D341Med (cell line): ENCODE data around the gene TMF1.

Experiments
- DNase-seq: peaks from one replicate; pipeline ENCODE4 v3.0.0; 2012; ENCODE audit warnings: low spot score

TMF1 gene

DNA sequence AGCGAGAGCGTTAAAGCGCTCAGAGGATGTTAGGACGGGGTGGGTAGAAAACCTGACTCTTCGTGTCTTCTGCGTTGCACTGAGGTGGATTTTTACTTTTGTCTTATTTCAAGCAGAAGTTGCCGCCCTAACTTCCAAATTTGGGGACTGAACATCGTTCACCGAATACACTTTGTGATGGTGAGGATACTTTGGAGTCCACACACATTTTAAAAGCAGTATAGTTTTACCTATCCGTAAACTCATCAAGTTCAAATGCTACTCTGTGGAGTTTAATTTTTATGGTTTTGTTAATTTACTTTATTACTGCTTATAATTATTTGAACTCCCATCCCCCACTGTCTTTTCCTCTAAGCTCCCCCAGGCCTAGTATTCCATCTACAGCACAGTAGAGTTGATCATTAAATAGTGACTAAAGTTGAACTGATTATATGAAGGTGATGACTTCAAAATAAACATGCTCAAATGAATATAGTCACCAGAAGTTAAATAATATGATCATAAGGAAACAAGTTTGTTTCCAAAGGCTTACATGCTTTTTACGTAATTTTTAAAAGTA lies 38.0 kb downstream of the TMF1 start:
- DNase-seq, result no peak

GRCh38 chr3:69013253-69014021 lies 38.7 kb downstream of the TMF1 start, which contains the start of gene EOGT:
Gene EOGT (minus strand): TSS chr3:69013684. CDS start chr3:69009846, 3,838 bp downstream.
- DNase-seq, result peak; percentile 94

DNA sequence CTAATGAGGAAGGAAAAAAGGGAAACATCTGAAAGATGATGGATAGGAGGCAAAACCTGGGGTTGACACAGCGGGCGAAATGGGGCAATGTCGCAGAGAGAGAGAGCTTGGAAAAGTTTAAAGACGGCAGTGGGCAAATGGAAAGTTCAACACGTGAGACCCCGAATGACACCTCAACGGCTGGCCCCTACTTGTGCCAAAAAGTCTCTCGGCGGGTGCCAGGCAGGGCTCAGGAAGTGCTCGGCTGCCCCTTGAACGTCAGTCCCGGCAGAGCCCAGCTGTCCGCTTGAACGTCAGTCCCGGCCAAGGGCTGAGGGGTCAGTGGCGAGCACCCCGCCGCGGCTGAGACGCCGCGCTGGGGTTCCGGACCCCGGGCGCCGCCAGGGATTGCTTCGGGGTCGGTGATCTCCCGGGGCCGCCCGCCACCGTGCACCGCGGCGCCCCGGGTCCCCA lies 39.3 kb downstream of the TMF1 start:
- no peak for DNase-seq

GRCh38 chr3:69012100-69012799 lies 39.9 kb downstream of the TMF1 start:
- peak; percentile 62 for DNase-seq

DNA sequence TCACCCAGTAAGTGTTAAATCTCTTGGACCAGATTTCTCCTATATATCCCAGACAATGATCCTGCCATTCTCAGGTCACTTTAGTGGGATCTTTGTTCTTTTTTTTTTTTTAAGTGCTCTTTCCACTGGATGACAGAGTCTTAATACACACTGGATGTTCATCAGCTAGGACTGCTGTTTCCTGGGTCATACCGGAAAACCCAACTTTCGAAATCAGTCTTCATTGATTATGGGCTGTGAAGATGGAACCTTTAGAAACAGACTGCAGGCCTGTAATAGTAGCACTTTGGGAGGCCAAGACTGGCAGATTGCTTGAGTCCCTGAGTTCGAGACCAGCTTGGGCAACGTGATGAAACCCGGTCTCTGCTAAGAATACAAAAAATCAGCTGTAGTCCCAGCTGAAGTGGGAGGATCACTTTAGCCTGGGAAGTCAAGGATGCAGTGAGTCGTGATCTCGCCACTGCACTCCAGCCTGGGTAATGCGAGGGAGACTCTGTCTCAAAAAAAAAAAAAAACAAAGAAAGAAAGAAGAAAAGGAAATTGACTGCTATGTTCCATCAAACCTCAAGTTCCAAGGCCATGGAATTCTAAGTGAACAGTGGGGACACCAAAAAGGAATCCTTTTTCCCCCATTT lies 40.9 kb downstream of the TMF1 start:
- DNase-seq, result no peak

DNA sequence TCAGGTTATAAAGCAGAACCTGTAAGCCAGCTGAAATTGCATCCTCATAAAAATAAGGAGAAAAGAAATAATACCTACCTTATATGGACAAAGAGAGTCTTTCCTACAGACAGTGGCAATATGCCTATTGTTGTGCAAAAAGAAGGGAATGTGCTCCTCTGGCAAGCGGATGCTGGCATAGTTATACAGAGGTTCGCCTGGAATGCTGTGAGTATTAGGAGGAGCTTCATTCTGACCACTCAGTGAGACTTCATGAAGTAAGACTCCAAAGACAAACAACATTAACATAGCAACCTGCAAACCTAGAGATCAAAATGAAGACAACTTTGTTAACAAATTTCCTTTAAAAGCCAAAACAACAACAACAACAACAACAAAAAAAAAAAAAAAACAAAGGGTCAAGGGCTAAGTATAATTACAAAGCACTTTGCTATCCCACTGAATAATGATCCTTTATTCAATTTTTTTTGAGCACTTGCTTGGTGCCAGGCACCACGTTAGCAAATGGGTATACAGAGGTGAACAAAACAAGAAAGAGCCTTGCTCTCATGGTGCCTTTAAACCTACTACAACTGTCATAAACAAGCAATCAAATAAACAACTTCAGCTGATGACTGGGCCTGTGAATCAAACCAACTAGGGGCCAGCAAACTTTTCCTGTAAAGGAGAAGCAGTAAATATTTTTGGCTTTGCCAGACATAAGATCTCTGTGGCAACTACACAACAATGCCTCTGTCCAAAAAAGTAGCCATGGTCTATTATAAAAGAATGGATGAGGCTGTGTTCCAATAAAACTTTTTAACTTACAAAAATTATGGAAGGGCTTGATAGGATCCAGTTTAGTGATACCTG lies 42.3 kb downstream of the TMF1 start:
- DNase-seq, result no peak

GRCh38 chr3:69008980-69009379 lies 43.2 kb downstream of the TMF1 start:
- DNase-seq, result peak; percentile 34

GRCh38 chr3:69005791-69006482 lies 46.2 kb downstream of the TMF1 start:
- DNase-seq, result no peak

DNA sequence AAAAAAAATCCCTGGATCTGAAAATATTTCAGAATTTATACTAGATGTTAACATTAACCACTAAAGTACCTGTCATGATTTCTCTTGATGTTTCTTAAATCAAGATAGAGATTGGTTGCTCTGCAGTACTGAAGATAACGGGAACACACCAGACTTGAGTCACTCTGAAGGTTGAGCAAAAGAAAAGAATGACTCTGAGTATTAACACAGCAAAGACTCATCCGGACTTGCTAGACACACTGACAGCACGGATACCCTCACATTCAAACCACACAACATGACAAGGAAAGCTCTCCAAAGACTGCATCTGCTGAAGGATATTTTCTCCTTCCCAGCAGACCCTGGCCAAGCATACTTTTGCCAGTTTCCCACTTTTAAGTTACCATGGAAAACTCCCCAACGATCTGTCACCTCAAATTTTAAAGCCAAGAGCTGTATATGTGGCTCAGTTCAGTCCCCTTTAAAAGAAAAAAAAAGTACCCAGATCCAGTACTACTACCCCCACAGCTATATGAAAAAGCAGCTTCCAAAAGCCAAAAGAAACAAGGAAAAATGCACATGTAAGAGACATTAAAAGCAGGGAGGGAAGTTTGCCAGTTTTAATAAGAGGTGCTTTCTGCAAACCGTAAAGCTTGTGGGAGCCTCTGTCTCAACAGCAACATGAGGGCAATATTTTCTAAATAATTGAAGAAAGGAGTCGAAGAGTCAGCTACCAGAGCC lies 46.9 kb downstream of the TMF1 start:
- DNase-seq, result no peak

GRCh38 chr3:69004138-69004537 lies 48.0 kb downstream of the TMF1 start:
- DNase-seq, result no peak

GRCh38 chr3:68999605-69000004 lies 52.5 kb downstream of the TMF1 start:
- DNase-seq, result no peak

DNA sequence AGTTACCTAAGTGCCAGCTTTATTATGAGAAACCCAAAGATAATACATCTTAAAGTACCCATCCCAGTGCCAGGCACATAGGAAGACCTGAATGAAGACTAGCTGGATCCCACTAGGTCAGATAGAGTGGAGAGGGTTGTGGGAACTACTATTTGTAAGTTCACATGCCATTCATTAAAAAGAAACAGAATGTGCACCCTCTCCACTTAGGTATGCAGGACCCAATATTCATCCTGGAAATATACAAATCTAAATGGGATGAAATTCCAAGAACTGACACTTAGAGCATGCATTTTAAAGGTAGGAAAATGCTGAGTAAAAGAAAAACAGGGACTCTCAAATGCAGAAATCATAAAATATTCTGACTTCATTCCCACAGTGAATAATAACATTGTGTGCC lies 53.0 kb downstream of the TMF1 start:
- DNase-seq, result no peak

DNA sequence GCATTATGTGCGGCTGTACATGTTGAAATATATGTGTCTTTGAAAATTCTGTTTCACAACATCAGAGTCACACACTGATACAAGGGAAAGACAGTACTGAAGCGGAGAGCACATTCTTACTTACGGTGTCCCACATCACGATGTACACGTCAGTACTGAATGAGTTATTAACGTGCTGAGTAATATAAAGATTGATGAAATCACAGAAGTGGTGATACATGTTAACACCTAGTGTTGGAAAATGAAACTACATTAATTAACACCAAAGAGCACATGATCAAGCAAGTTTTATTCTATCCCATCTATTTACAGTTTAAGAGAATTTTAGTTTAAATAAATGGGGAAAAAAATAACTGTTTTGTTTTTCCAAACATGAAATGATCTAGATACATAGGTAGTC lies 54.2 kb downstream of the TMF1 start:
- no peak for DNase-seq

DNA sequence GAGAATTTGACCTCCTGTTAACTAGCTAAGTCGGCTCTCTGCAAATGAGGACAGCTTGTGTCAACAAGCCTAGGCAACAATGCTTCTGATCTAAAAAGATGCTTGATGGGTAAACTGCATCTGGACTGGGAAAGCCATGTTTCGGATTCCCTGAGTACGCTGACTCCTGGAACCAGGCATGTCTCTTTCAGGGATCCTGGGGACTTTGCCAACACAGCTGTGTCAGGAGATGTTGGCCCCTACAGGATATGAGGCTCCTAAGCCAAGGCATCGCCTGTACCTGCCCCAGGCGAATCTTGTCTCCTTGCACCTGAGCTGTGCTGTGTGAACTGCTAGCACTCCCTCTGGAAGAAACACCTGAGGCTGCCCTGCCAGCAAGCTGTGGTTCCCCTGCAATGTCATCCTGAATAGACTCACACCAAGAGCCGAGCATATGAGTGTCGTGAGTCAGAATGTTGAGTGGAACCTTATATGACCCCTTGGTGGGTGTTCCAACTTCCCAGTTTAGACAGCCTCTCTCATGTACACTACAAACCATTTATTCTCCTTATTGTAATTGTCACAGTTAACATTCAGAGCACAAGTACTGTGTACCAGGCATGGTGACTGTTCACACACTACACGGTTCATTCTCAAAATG lies 55.7 kb downstream of the TMF1 start:
- DNase-seq, result no peak

DNA sequence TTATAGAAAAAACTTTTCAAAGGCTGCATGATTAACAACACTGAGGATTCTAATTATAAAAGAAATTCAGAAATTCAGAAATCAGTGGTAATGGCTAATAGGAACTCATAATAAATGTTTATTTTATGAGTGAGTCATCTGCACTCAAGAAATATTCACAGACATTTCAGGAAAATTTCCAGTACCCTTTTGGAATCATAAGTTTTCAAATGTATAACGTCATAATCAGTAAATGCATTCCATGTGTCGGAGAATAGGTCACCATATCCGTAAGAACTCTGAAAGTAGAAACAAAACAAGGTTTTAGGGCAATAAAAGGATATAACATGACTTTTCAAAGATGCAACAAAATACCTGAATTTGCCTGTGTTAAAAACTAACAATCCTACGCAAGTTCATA lies 63.4 kb downstream of the TMF1 start:
- DNase-seq, result no peak

GRCh38 chr3:68987322-68987721 lies 64.8 kb downstream of the TMF1 start:
- DNase-seq, result no peak

GRCh38 chr3:68986496-68987208 lies 65.5 kb downstream of the TMF1 start:
- DNase-seq, result peak; percentile 27

DNA sequence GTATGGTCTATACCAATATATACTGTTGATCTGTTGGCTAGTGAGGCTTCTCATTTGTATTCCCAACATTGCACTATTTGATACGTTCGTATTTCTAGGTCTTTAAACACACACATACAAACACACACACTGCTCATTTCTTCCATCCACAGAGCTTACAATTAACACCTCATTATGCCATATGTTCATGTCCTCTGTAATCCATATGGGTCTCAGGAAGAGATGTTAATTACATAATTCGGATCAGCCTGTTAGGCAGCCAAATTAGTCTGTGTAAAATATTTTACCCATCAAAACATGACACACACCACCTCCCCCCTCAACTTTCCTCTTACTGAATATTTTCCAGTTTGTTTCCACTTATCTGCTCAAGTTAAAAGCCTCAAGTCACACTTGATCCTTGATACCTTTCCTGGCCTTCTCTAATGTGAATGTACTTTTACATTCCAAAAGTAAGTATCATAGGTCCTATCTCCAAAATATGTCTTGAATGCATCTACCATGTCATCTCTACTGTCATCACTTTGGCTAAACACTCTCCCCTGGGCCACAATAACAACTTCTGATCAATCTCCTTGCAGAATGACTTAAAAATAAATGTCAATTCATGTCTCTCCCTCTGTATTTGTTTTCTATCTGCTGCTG lies 66.9 kb downstream of the TMF1 start:
- DNase-seq, result no peak
